Fibroblast of lung (primary cell): ENCODE data around the gene GABRD. TPM values are rescaled to one million over a fixed set of nuclear protein-coding genes. Genes with fewer than 3 reads are reported as not detected.

Source experiments
- DNase-seq, 2 donors: peaks; one replicate each; pipeline versions ENCODE4 v3.0.0 to v3.0.0-alpha.2; 2010; ENCODE audit warnings: low read depth in 2 of 2
- H2AFZ ChIP-seq: 2 replicates; pipeline ENCODE4 v1.5.1; 2012; ENCODE audit warnings: low read length, control low read depth, inconsistent platforms
- H3K27ac ChIP-seq: 2 replicates; pipeline ENCODE4 v1.5.1; 2011; ENCODE audit warnings: low read length, control low read depth; ENCODE audit not compliant: insufficient read depth
- H3K27me3 ChIP-seq: 2 replicates; pipeline ENCODE4 v1.5.1; 2011; ENCODE audit warnings: mild to moderate bottlenecking, low read length; ENCODE audit not compliant: control insufficient read depth, insufficient read depth
- H3K36me3 ChIP-seq: 2 replicates; pipeline ENCODE4 v1.5.1; 2011; ENCODE audit warnings: low read length; ENCODE audit not compliant: control insufficient read depth, insufficient read depth
- H3K4me1 ChIP-seq: 2 replicates; pipeline ENCODE4 v1.5.1; 2011; ENCODE audit warnings: low read length; ENCODE audit not compliant: control insufficient read depth, insufficient read depth; ENCODE audit errors: extremely low read depth
- H3K4me2 ChIP-seq: 2 replicates; pipeline ENCODE4 v1.5.1; 2011; ENCODE audit warnings: low read length, control low read depth; ENCODE audit not compliant: insufficient read depth; ENCODE audit errors: extremely low read depth
- H3K4me3 ChIP-seq, 4 experiments: fragments of 200-600 bp in 1 of 4; sonication (generic) in 1 of 4; replicated peaks in 1 of 4; 2 replicates each; pipeline ENCODE4 v1.5.1; 2011 to 2016; ENCODE audit warnings: low read length in 4 of 4, low read depth in 3 of 4, mild to moderate bottlenecking in 3 of 4, control low read depth in 2 of 4, inconsistent platforms in 1 of 4, mixed read lengths in 1 of 4; ENCODE audit not compliant: insufficient read depth in 1 of 4; ENCODE audit errors: control extremely low read depth in 1 of 4
- H3K79me2 ChIP-seq: 2 replicates; pipeline ENCODE4 v1.5.1; 2012; ENCODE audit warnings: mild to moderate bottlenecking, low read length, inconsistent platforms; ENCODE audit not compliant: control insufficient read depth, insufficient read depth
- H3K9ac ChIP-seq: 2 replicates; pipeline ENCODE4 v1.5.1; 2011; ENCODE audit warnings: mild to moderate bottlenecking, low read length, control low read depth; ENCODE audit not compliant: insufficient read depth
- H3K9me3 ChIP-seq: 2 replicates; pipeline ENCODE4 v1.5.1; 2012; ENCODE audit warnings: low read depth, low read length; ENCODE audit not compliant: control insufficient read depth, insufficient read depth
- H4K20me1 ChIP-seq: 2 replicates; pipeline ENCODE4 v1.5.1; 2011; ENCODE audit warnings: low read length; ENCODE audit not compliant: control insufficient read depth, insufficient read depth; ENCODE audit errors: extremely low read depth
- EZH2 ChIP-seq: IDR thresholded peaks from 2 replicates; pipeline ENCODE4 v1.5.1; 2012; ENCODE audit warnings: low read length, control low read depth, mild to moderate bottlenecking; ENCODE audit errors: missing control alignments
- polyA plus RNA-seq, 2 donors: library from polyadenylated mRNA; depleted of rRNA in 1 of 2; stranded (reverse) in 1 of 2; unstranded in 1 of 2; fragments of >200 nt; gene quantifications; 2 replicates each; pipeline ENCODE4 v1.2.1, GENCODE V29; 2011 to 2012; ENCODE audit warnings: missing spikeins in 1 of 2
- total RNA-seq: library from RNA; depleted of rRNA; stranded (reverse); fragments of >200 nt; gene quantifications from 2 replicates; pipeline ENCODE4 v1.2.1, GENCODE V29; 2014
- TF ChIP-seq, protein P1 (sequence below), 2 donors: IDR thresholded peaks in 1 of 2; conservative IDR thresholded peaks in 1 of 2; 1 replicate in 1 of 2; 2 replicates in 1 of 2; pipeline ENCODE4 v1.5.1; 2011 to 2012; ENCODE audit warnings: low read length in 2 of 2, control low read depth in 1 of 2, inconsistent platforms in 1 of 2, low read depth in 1 of 2, mild to moderate bottlenecking in 1 of 2

GABRD gene
- total and polyA plus RNA-seq, 2 donors (not counting 1 experiment from before 2014, with no cell fraction given), result not detected

GRCh38 chr1:2021550-2021949 is 2.4 kb downstream of the GABRD start:
- H4K20me1 ChIP-seq, result no peaks in the 10 kb centered on the region
- TF ChIP-seq, protein P1, sequence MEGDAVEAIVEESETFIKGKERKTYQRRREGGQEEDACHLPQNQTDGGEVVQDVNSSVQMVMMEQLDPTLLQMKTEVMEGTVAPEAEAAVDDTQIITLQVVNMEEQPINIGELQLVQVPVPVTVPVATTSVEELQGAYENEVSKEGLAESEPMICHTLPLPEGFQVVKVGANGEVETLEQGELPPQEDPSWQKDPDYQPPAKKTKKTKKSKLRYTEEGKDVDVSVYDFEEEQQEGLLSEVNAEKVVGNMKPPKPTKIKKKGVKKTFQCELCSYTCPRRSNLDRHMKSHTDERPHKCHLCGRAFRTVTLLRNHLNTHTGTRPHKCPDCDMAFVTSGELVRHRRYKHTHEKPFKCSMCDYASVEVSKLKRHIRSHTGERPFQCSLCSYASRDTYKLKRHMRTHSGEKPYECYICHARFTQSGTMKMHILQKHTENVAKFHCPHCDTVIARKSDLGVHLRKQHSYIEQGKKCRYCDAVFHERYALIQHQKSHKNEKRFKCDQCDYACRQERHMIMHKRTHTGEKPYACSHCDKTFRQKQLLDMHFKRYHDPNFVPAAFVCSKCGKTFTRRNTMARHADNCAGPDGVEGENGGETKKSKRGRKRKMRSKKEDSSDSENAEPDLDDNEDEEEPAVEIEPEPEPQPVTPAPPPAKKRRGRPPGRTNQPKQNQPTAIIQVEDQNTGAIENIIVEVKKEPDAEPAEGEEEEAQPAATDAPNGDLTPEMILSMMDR (conservative IDR thresholded peaks at IDR 0.05 in 1 of 2, IDR thresholded peaks at IDR 0.05 in 1 of 2; ENCODE audit: low read depth in 1 of 2, low read length in 2 of 2), result no peak
- TF ChIP-seq EZH2, result no peak
- H2AFZ ChIP-seq, result no peak overlapping the region
- H3K36me3 ChIP-seq, result no peaks in the 10 kb centered on the region
- H3K4me1 ChIP-seq, result no peaks in the 10 kb centered on the region
- no peaks in the 10 kb centered on the region for H3K9me3 ChIP-seq
- no peak overlapping the region for H3K4me2 ChIP-seq
- no peak for DNase-seq
- H3K4me3 ChIP-seq, result no peak overlapping the region
- H3K27me3 ChIP-seq, result peaks cover 38% of the 10 kb centered on the region
- H3K79me2 ChIP-seq, result no peaks in the 10 kb centered on the region
- H3K27ac ChIP-seq, result no peak overlapping the region
- no peak overlapping the region for H3K9ac ChIP-seq

DNA sequence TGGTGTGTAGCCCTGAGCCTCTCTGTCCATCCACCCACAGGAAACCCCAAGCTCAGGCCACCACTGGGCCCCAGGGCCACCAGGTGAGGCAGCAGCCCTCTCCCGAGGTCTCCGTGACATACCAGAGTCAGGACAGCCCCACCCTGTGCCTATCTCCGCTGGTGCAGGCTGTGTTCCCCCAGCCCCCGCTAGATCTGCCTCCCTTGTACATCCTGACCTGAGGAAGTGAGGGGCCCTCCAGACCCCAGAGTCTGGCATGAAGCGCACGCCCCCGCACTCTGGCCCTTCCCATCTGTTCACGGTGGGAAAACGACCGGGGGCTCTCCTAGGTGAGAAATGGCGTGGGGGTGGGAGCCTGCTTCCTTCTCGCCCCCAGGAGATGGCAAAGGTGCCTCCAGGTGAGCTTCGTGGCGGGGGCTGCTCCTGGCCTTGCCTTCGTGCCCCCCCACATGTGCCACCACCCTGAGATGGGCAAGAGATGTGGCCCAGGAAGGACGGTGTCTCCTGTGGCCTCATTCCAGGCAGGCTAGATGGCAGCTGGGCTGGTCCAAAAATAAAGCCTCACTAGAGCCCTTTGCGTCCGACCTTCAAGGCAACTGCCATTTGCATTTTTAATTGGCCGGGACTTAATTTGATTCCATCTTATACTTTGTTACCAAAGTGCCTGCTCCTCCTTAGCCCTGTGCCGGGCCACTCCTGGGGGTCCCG is 3.1 kb downstream of the GABRD start:
- Histone ChIP-seq H3K9ac (no peak overlapping the region), H3K4me1 (no peaks in the 10 kb centered on the region), H3K4me2 (no peak overlapping the region), H3K4me3 (no peak overlapping the region), H4K20me1 (no peaks in the 10 kb centered on the region), H3K27ac (no peak overlapping the region), H3K27me3 (peaks cover 35% of the 10 kb centered on the region), H3K79me2 (no peaks in the 10 kb centered on the region), H3K36me3 (no peaks in the 10 kb centered on the region), H2AFZ (no peak overlapping the region), H3K9me3 (no peaks in the 10 kb centered on the region)
- TF ChIP-seq, protein P1 (conservative IDR thresholded peaks at IDR 0.05 in 1 of 2, IDR thresholded peaks at IDR 0.05 in 1 of 2; ENCODE audit: low read depth in 1 of 2, low read length in 2 of 2), result no peak
- TF ChIP-seq EZH2, result no peak
- DNase-seq, result no peak

GRCh38 chr1:2023187-2023586 is 4.0 kb downstream of the GABRD start:
- TF ChIP-seq EZH2, result no peak
- TF ChIP-seq, protein P1 (conservative IDR thresholded peaks at IDR 0.05 in 1 of 2, IDR thresholded peaks at IDR 0.05 in 1 of 2; ENCODE audit: low read depth in 1 of 2, low read length in 2 of 2), result no peak
- Histone ChIP-seq H3K9ac (no peak overlapping the region), H4K20me1 (no peaks in the 10 kb centered on the region), H3K27ac (no peak overlapping the region), H2AFZ (no peak overlapping the region), H3K4me2 (no peak overlapping the region), H3K79me2 (no peaks in the 10 kb centered on the region), H3K36me3 (no peaks in the 10 kb centered on the region), H3K27me3 (peaks cover 27% of the 10 kb centered on the region), H3K4me3 (no peak overlapping the region), H3K4me1 (no peaks in the 10 kb centered on the region), H3K9me3 (no peaks in the 10 kb centered on the region)
- DNase-seq, result no peak
